ENCODE data around the gene MAP3K7CL.

The MAP3K7CL gene, protein sequence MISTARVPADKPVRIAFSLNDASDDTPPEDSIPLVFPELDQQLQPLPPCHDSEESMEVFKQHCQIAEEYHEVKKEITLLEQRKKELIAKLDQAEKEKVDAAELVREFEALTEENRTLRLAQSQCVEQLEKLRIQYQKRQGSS

DNA sequence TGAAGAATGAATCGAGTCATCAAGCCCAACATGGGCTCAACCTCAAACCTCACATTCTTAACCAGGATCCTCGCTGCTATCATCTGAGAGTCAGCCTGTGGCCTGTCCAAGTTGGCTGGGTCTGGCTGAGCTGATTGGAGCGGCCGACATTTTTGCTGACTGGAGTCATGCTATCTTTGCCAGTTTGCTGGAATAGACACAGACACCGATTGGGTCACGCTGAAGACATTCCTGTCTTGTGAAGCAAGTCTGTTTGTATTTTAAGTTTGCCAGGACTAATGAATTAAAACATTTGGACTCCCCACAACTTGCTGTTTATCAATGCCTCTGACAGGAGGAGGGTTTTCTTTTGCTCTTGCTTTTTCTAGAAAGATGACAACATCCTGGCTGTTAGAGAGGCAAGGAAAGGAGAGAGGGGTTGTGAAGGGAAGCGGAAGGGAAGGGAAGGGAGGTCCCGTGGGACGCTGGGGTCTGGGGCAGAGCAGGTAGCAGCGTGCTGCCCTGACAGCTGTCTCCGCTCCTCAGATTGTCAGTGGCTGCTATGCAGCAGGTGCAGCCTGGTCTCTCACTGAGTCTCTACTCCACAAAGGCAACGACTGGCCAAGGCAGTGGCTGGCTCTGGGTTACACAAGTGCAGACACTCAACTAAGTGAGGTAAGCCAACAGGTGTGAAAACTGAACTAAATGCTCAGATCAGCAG, at the start of gene MAP3K7CL:
MAP3K7CL (plus strand) TSS at position 375 of the 700 bp plus-strand sequence. CDS start 2,701 bp downstream, outside the sequence.
- no peak for DNase-seq (ENCODE audit: low spot score)

DNA sequence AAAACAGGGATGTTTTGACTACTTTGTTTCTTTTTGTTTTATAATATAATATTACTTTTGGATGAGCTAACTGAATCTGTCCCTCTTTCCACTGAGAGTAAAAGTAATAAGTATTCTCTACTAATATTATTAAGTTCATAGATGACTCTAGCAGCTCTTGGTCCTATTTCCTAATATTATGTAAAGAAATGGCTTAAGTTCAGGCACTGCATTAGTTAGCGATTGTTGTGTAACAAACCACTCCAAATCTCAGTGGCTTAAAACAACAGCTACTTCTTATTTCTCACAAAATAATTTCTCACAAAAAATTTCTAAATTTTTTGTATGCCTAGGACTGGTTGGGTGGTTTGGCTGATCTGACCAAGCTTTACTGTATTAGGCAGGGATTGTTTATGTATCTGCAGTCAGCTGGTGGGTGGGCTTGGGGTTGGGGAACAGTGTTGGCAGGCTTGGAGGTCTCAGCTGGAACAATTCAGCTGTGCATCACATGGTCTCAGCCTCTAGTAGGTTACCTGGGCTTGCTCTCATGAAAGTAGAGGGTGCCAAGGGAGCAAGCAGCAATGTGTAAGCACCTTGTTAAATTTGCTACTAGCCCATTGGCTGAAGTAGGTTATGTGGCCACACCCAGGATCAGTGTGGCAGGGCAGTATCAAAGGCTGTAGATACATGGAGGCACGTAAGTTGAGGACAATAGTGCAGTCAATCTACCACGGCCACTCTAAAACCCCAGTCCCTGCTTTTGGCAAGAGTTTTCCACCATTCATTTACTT, 48.2 kb upstream of the MAP3K7CL start:
- no peak for DNase-seq (ENCODE audit: low spot score)

DNA sequence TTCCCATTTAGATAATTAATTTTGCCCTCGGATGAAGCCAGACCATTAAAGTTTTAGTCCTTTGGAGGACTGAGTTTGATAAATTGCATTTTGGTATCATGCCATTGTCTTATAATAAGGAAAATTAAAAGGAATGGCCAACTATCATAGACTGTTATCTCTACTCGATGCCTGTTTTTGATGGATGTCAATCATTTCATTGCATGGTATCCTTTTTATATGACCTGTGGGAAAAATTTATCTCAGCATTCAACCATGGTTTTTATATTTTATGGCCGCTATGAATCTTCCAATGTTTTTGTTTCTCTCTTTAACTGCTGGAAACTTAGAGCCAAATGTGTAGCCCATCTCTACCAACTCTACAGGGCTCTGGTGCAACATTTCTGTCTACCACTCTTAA, 47.1 kb upstream of the MAP3K7CL start:
- no peak for DNase-seq (ENCODE audit: low spot score)

DNA sequence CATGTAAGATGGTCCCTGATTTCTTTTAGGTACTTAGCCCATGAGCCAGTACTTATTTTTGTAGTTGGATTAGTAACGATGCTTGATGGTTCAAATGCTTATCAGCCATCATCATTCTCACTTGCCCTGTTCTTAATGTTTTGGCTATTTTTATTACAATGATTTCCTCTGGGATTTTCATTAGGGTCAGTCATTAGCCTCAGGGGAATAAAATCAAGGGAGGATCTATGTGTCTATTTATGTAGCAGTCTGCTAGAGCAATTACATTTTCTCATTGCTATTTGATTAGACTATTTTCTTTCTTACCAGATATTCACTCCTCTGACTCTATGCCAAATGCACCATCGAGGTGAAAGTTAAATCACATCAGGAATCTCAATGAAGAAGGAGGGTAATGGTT, 46.1 kb upstream of the MAP3K7CL start:
- DNase-seq (ENCODE audit: low spot score): no peak

DNA sequence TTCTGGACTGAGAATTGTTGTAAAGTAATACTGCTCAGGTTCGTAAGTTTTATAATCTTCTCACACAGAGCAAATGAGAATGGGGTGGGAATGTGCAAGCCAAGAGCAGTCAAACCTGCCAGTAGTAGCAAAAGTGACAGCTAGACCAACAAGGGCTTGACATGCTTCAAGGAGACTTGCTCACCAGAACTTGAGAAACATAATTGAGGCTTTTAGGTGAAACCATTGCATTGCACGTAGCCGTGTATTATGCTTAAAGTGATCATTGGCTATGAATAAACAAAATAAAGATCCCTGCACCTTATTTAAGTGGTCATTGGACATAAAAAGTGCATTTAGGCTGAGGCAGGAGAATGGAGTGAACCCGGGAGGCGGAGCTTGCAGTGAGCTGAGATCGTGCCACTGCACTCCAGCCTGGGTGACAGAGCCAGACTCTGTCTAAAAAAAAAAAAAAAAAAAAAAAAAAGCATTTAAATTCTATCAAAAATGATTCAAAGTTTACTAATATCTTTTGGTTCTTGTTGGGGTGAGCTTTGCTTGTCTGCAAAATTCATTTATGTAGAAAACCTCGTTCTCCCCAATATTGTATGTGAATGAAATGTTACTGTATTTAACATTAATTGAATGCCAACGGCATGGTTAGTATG, 45.2 kb upstream of the MAP3K7CL start:
- no peak for DNase-seq (ENCODE audit: low spot score)

DNA sequence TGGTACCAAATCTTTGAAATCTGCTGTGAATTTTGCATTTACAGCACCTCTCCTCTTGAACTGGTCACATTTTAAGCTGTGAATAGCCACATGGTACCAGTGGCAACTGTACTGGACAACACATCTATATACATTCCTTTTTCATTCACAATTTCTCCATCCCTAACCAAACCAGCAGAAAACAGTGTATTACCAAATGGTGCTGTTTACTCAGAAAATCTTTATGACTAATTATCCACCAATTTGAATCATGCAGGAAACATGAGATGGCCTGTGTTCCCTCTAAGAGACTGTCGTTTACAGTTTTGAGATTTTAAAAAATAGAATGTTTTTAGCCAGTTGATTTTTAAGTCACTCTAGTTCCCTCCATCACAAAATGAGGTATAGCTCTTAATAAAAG, 39.4 kb upstream of the MAP3K7CL start:
- DNase-seq (ENCODE audit: low spot score): no peak

DNA sequence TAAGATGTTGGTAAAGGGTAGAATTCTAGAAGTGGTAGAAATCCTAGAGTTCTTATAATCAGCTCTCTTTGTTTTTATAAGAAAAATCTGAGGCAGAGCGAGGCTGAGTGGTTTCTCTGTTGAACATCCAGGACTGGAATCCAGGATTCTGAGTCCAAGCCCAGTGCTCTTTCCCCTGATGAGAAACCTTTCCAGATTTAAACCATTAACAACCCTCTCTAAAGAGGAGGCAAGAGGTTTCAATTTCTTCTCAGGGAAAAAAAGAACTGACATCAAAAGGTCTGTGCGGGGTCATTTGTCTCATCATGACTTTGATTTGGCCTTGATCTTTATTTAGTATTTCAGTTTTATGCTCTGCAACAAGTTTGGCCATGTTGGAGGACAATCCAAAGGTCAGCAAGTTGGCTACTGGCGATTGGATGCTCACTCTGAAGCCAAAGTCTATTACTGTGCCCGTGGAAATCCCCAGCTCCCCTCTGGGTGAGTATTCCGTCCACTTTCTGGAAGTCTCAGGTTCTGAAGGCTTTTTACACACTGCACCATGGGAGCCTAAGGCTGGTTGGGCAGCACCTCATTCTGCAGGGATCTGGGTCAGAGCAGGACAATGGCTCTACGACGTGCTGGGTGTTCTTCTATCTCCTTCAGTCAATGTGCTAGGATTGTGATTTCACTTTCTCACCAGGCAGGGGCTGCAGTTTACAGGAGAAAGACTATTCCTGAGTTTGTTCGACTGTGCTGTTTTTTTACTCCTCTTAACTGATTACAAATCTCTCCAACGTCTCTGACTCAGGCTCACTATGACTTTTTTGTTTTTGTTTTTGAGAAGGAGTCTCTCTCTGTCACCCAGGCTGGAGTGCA, 38.1 kb upstream of the MAP3K7CL start:
- DNase-seq (ENCODE audit: low spot score): no peak

DNA sequence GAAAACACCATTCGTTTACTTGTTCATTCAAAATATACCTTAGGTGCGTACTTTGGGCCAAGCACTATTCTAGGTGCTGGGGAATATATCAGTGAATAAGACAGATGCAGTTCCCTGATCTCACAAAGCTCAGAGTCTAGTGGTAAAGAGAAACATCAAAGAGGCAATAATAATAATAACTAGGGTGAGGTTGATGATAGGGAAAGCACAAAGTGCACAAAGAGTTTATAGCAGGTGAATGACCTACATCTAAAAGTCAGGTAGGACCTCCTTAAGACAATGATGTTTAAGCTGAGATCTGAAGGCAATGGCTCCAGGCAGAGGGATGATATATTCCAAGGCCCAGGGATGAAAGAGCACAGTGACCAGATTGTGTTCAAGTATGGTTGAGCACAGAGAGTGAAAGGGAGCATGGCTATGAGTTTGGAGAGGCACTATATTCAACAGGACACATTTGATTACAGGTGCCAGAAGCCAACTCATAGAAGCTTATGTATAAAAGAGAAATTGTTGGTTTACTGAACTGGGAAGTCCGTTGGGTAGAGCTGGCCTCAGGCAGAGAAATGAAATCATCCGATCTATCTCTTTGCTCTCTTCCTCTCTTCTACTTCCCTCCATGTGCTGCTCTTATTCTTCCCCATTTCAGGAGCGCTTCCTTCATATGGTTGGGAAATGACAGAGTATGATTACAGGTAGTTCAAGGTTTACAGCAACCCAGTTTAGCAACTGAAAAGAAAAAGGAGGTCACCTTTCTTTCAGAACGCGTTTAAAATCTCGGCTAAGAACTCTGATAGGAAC, 34.0 kb upstream of the MAP3K7CL start:
- DNase-seq (ENCODE audit: low spot score): no peak

DNA sequence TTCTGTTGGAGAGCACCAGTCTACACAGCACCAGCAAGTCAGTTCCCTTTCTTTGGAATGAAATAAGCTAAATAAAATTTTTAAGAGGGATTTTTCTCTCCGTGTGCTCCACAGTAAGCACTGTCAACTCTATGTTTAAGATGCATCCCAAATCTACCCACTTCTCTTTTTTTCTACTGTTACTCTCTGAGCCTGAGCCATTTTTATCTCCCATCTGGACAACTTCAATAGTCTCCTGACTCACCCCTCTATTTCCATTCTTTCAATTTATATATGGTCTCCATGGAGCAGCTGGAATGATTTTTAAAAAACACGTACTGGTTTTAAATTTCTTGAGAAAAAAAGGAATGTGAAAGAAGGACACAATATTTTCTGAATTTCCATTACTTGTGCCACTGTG, 32.3 kb upstream of the MAP3K7CL start:
- DNase-seq (ENCODE audit: low spot score): no peak

DNA sequence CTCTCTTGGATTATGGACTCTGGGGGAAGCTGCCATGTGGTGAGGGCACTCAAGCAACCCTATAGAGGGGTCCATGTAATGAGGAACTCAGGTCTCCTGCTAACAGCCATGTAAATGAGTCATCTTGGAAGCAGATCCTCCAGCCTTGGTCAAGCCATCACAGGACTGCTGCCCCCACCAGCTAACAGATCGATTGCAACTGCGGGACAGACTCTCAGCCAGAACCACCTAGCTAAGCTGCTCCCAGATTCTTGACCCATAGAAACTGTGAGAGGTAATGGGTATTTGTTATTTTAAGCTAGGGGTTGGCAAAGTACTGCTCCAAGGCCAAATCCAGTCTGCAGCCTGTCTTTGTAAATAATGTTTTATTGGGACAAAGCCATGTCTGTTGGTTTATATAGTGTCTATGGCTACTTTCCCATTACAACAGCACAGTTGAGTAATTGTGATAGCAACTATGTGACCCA, 27.6 kb upstream of the MAP3K7CL start:
- DNase-seq (ENCODE audit: low spot score): no peak

DNA sequence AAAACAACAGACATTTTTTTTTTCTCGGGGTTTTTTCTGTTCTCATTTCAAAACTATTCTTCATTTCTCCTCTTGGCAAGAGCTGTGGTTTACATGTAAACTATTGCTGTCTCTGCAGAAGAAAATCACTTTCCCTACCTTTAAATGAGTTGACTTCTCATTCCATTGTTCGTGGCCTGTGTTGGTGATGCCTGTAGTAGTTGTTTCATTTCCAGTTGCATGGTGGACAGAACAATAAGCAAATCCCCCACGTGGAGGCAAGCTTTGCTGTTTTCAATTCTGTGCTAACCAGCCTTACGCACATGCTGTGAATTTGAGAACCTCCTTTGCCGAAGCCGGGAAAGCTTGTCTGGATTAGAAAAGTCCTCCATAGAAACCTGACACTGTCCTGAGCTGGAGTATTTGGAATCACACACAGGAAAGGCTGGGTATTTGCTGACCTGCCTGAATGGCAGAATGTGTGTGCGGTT, 26.2 kb upstream of the MAP3K7CL start:
- DNase-seq (ENCODE audit: low spot score): no peak

DNA sequence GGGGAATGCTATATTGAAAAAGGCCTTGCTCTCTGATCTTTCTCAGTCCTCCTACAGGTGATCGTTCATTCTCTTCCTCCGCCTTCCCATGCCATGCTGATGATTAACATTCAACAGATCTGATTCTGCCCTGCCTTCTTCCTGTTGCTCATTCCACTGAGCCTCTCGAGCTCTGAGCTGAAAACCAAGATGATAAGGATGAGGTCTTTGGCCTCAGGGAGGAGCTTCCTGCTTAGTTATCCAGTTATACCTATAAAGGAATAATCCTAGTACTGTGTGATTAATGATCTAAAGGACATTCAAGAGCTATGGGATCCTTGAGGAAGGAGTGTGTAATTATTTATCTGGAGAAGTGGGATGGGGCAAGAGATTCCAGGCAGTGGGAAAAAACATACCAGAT, 25.2 kb upstream of the MAP3K7CL start:
- no peak for DNase-seq (ENCODE audit: low spot score)

DNA sequence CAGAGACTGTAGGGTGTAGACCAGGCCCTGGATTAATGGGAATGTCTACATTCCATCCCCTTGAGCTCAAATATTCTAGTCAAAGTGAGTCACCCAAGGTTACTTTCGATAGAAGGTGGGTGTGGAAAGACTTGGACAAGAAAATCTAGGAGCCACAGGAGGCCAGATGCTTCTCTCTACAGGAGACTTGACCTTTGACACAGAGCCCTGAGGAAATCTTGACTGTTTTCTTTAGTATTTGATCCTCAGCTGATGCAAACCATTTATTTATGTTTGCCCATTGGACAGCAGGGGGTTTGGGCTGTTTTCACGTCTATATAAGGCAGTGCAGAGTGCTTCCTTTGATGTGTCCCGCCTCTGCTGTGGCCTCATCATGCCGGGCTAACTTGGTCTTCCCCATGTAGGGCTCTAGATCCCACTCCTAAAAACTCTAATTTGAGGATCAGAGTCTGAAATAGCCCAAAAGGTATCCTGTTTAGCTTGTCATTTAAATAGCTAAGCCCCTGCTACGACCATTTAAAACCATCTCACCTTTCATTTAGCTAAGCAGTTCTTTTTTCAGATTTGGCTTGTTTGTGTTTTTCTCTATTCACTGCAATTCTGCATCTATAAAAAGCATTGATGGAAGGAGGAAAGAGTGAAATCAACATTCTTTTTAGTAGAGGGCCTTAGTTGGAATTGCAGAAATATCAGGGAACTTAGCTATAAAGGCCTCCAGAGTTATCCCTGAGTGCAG, 15.5 kb upstream of the MAP3K7CL start:
- no peak for DNase-seq (ENCODE audit: low spot score)

DNA sequence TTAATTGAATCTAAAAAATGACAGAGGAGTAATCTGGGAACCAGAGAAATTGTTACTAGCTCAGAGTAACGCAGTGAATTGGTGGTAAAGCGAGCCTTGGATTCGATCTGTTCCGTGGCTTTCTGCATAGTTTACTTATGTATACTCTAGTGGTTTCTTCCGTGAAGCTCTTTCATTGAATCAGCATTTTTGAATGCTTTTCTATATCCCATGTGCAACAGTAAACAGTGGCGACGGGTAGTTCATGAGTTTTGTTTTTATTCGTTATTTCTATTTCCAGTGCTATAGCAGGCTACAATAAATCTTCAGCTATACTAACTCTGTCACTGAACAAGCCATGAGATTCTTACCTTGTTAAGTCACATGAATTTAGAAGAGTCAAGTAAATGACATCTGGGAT, 14.5 kb upstream of the MAP3K7CL start:
- no peak for DNase-seq (ENCODE audit: low spot score)

DNA sequence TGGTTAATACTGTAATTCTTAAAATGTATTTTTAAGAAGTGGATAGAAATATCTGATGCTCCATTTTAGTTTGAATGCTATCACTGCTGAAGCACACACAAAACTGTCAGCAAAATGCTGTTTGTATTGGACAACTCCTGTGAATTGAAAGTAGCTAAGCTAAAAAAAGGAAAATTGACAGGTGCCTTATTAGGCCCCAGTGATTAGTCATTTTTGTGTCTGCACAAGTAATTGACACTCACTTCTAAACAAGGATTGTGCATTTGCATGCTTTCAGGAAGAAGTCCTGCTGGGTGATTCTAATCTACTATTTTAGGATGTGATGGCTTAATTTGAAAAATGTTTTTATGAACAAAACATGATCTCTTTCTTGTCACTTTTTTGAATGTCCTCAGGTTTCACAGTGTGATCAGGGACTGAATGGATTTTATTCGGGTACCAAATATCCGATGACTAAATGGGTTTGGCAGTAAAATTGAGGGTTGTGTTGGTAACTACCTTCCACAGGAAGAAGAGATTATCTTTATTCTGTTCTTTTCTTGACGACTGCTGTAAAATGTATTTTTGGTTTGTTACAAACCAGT, 13.0 kb upstream of the MAP3K7CL start:
- no peak for DNase-seq (ENCODE audit: low spot score)

DNA sequence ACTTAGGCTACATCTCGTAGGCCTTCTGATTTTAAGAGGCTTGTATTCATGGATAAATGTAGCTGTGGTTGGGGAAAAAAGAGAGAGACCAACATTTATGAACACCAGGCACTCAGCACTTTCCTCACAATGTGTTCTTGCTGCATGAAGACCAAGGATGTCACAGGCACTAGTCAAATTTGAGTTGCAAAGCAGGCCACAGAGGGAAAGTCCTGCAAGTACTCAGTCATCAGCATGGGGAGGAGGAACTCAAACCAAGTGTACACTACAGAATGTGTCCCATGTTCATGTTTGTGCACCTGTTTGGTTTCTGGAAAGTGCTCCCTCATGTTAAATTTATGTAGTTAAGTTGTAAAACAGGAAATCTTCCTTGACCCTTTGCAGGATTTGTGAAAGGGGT, 8.7 kb upstream of the MAP3K7CL start:
- no peak for DNase-seq (ENCODE audit: low spot score)

DNA sequence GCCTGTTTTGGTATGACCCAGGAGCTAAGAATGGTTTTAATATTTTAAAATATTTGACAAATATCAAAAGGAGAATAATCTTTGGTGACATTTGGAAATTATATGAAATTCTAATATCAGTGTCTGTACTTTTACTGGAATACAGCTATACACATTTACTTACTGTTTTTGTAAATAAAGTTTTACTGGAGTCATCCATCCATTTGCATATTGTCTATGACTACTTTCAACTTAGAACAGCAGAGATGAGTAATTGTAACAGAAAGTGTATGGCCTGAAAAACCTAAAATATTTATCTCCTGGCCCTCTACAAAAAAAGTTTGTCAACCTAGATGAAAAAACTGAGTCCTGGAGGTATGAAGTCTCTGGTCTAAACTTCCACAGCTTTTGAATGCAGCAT, 5.8 kb upstream of the MAP3K7CL start:
- no peak for DNase-seq (ENCODE audit: low spot score)

DNA sequence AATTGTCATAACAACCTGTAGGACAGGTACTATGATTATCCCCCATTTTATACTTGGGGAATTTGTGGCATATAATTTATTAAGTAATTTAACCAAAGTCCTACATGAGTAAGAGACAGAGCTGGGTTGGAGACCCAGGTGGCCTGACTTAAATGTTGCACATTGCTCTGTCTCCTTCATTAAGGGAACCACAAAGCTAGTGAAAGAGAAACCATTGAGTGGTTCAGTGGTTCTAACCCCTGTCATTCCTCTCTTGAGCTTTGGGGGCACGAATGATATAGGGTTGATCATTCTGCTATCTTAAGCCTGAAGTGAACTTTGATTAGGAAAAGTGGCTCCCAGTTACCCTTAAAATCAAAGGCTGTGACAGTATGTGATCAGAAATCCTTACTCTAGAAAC, 5.3 kb upstream of the MAP3K7CL start:
- DNase-seq (ENCODE audit: low spot score): no peak

DNA sequence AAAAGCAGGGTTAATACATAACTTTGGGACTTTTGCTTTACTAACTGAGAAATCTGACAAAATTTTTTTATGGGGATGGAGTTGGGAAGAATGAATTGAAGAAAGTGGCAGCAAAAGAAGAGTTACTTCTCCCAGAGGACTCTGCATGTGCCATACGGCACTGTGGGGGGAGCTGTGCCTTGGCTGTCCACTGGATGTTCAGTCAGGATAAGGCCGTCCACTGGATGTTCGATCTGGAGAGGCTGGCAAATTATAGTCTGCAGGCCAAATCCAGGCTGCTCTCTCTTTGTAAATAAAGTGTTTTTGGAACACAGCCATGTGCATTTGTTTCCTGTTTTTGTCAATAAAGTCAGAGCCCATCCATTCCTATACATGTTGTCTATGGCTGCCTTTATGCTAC, 4.5 kb upstream of the MAP3K7CL start:
- DNase-seq (ENCODE audit: low spot score): no peak

DNA sequence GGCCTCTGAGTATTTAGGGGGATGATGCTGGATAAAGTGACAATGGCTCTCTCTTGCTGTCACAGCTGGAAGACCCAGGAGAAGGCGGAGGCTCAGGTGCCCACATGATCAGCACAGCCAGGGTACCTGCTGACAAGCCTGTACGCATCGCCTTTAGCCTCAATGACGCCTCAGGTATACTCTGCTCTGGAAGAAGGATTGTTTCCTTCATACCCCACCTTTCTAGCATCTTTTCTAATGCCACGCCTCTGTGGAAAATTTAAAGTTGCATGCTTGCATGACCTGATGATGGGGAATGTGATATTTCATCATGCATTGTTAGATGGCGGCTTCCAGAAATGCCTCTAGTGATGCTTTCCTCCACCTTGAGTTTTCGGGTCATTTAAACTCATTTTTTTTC, 2.8 kb downstream of the MAP3K7CL start:
- DNase-seq (ENCODE audit: low spot score): no peak
